T-helper 2 cell treated with Interferon-gamma antibody and Interleukin-4, amounts not matched to agents 5 μg/mL and 100 μg/mL, for 36 hours (primary cell): Measurements from ENCODE around the gene ZFYVE28.

Experiments
- DNase-seq: peaks from one replicate; pipeline ENCODE4 v3.0.0; 2021; ENCODE audit warnings: low spot score
- H3K27ac Mint-ChIP-seq: one replicate; pipeline ENCODE4 v1.8.0; 2021; ENCODE audit warnings: mild to moderate bottlenecking, mixed read lengths
- H3K27me3 Mint-ChIP-seq: one replicate; pipeline ENCODE4 v1.8.0; 2021; ENCODE audit warnings: low read depth, mixed read lengths
- H3K36me3 Mint-ChIP-seq: one replicate; pipeline ENCODE4 v1.8.0; 2021; ENCODE audit warnings: low read depth, mixed read lengths
- H3K4me1 Mint-ChIP-seq: one replicate; pipeline ENCODE4 v1.8.0; 2021; ENCODE audit warnings: low read depth, mixed read lengths
- H3K4me3 Mint-ChIP-seq: one replicate; pipeline ENCODE4 v1.8.0; 2022; ENCODE audit warnings: mild to moderate bottlenecking, moderate library complexity, mixed read lengths
- H3K9me3 Mint-ChIP-seq: one replicate; pipeline ENCODE4 v1.8.0; 2021; ENCODE audit warnings: mixed read lengths

ZFYVE28 gene

GRCh38 chr4:2269618-2270163 is 148.8 kb downstream of the ZFYVE28 start:
- Mint-ChIP-seq H3K4me3 (no peak overlapping the region), H3K9me3 (no peaks in the 10 kb centered on the region), H3K27ac (no peak overlapping the region), H3K27me3 (no peaks in the 10 kb centered on the region), H3K4me1 (no peaks in the 10 kb centered on the region), H3K36me3 (no peaks in the 10 kb centered on the region)
- DNase-seq: no peak

GRCh38 chr4:2269206-2269531 is 149.3 kb downstream of the ZFYVE28 start:
- Mint-ChIP-seq H3K4me3 (no peak overlapping the region), H3K27ac (no peak overlapping the region), H3K9me3 (no peaks in the 10 kb centered on the region), H3K27me3 (no peaks in the 10 kb centered on the region), H3K36me3 (no peaks in the 10 kb centered on the region), H3K4me1 (no peaks in the 10 kb centered on the region)
- no peak for DNase-seq

GRCh38 chr4:2268357-2269205 is 149.9 kb downstream of the ZFYVE28 start:
- Mint-ChIP-seq H3K36me3 (no peaks in the 10 kb centered on the region), H3K27ac (no peak overlapping the region), H3K27me3 (no peaks in the 10 kb centered on the region), H3K9me3 (no peaks in the 10 kb centered on the region), H3K4me1 (no peaks in the 10 kb centered on the region), H3K4me3 (no peak overlapping the region)
- DNase-seq: no peak

- no peaks in the 10 kb centered on the region for H3K27me3 Mint-ChIP-seq
- no peaks in the 10 kb centered on the region for H3K36me3 Mint-ChIP-seq
- H3K4me3 Mint-ChIP-seq: no peak overlapping the region
- DNase-seq: no peak
- no peak overlapping the region for H3K27ac Mint-ChIP-seq
- no peaks in the 10 kb centered on the region for H3K4me1 Mint-ChIP-seq
- no peaks in the 10 kb centered on the region for H3K9me3 Mint-ChIP-seq
These were observed 150.6 kb downstream of the ZFYVE28 start for GRCh38 chr4:2267841-2268240.

GRCh38 chr4:2267320-2267811 is 151.1 kb downstream of the ZFYVE28 start:
- Mint-ChIP-seq H3K4me1 (no peaks in the 10 kb centered on the region), H3K9me3 (no peaks in the 10 kb centered on the region), H3K27ac (no peak overlapping the region), H3K4me3 (no peak overlapping the region), H3K36me3 (no peaks in the 10 kb centered on the region), H3K27me3 (no peaks in the 10 kb centered on the region)
- no peak for DNase-seq

- H3K27ac Mint-ChIP-seq: no peak overlapping the region
- no peak for DNase-seq
- H3K36me3 Mint-ChIP-seq: no peaks in the 10 kb centered on the region
- H3K9me3 Mint-ChIP-seq: no peaks in the 10 kb centered on the region
- no peaks in the 10 kb centered on the region for H3K4me1 Mint-ChIP-seq
- H3K27me3 Mint-ChIP-seq: no peaks in the 10 kb centered on the region
- no peak overlapping the region for H3K4me3 Mint-ChIP-seq
These were observed 151.6 kb downstream of the ZFYVE28 start for GRCh38 chr4:2266821-2267220.

- Mint-ChIP-seq H3K27ac (no peak overlapping the region), H3K27me3 (no peaks in the 10 kb centered on the region), H3K4me1 (no peaks in the 10 kb centered on the region), H3K36me3 (no peaks in the 10 kb centered on the region), H3K9me3 (no peaks in the 10 kb centered on the region), H3K4me3 (no peak overlapping the region)
- no peak for DNase-seq
These were observed 152.3 kb downstream of the ZFYVE28 start for GRCh38 chr4:2266181-2266580.

GRCh38 chr4:2265113-2266110 is 153.0 kb downstream of the ZFYVE28 start:
- Mint-ChIP-seq H3K4me3 (no peak overlapping the region), H3K36me3 (no peaks in the 10 kb centered on the region), H3K27ac (no peak overlapping the region), H3K27me3 (no peaks in the 10 kb centered on the region), H3K9me3 (no peaks in the 10 kb centered on the region), H3K4me1 (no peaks in the 10 kb centered on the region)
- DNase-seq: no peak

- Mint-ChIP-seq H3K27ac (no peak overlapping the region), H3K4me1 (no peaks in the 10 kb centered on the region), H3K4me3 (no peak overlapping the region), H3K36me3 (no peaks in the 10 kb centered on the region), H3K27me3 (no peaks in the 10 kb centered on the region), H3K9me3 (no peaks in the 10 kb centered on the region)
- no peak for DNase-seq
These were observed 153.9 kb downstream of the ZFYVE28 start for GRCh38 chr4:2264481-2265041.

- DNase-seq: no peak
- no peaks in the 10 kb centered on the region for H3K9me3 Mint-ChIP-seq
- H3K36me3 Mint-ChIP-seq: no peaks in the 10 kb centered on the region
- H3K27me3 Mint-ChIP-seq: no peaks in the 10 kb centered on the region
- H3K27ac Mint-ChIP-seq: no peak overlapping the region
- no peaks in the 10 kb centered on the region for H3K4me1 Mint-ChIP-seq
- H3K4me3 Mint-ChIP-seq: no peak overlapping the region
These were observed 154.5 kb downstream of the ZFYVE28 start for GRCh38 chr4:2263926-2264321.

- DNase-seq: no peak
- no peaks in the 10 kb centered on the region for H3K9me3 Mint-ChIP-seq
- H3K36me3 Mint-ChIP-seq: no peaks in the 10 kb centered on the region
- H3K4me3 Mint-ChIP-seq: peak overlapping the region; percentile 67
- H3K27ac Mint-ChIP-seq: peak overlapping the region; percentile 70
- no peaks in the 10 kb centered on the region for H3K4me1 Mint-ChIP-seq
- H3K27me3 Mint-ChIP-seq: no peaks in the 10 kb centered on the region
These were observed 155.5 kb downstream of the ZFYVE28 start for GRCh38 chr4:2262944-2263250.

- no peaks in the 10 kb centered on the region for H3K36me3 Mint-ChIP-seq
- H3K27me3 Mint-ChIP-seq: no peaks in the 10 kb centered on the region
- H3K27ac Mint-ChIP-seq: peak overlapping the region; percentile 86
- peak overlapping the region; percentile 67 for H3K4me3 Mint-ChIP-seq
- peak; percentile 99 for DNase-seq
- no peaks in the 10 kb centered on the region for H3K9me3 Mint-ChIP-seq
- no peaks in the 10 kb centered on the region for H3K4me1 Mint-ChIP-seq
These were observed 156.1 kb downstream of the ZFYVE28 start for GRCh38 chr4:2262145-2262943.

GRCh38 chr4:2261853-2262144 is 156.6 kb downstream of the ZFYVE28 start, which contains the start of gene MXD4:
MXD4 (minus strand) TSS chr4:2262109; CDS start chr4:2261980, 129 bp downstream.
- peak; percentile 23 for DNase-seq
- peak within 1 kb of the TSS; percentile 67 for H3K4me3 Mint-ChIP-seq
- H3K27me3 Mint-ChIP-seq: no peaks in the 10 kb centered on the region
- peak within 1 kb of the TSS; percentile 86 for H3K27ac Mint-ChIP-seq
- no peaks in the 10 kb centered on the region for H3K9me3 Mint-ChIP-seq
- H3K36me3 Mint-ChIP-seq: no peaks in the 10 kb centered on the region
- no peaks in the 10 kb centered on the region for H3K4me1 Mint-ChIP-seq
